Stimulated activated naive CD8-positive, alpha-beta T cell treated with anti-CD3 and anti-CD28 coated beads, Interleukin-15, Interleukin-2, amounts not matched to agents 100 U/mL and 50 U/mL, for 24 hours (primary cell): Measurements from ENCODE around the gene VWC2L.

Source experiments
- ATAC-seq: fragments of 150-1000 bp; cut with Tn5 transposase; one replicate; pipeline ENCODE4 v1.10.0; 2021
- DNase-seq: peaks from one replicate; pipeline ENCODE4 v3.0.0; 2021

Gene VWC2L

DNA sequence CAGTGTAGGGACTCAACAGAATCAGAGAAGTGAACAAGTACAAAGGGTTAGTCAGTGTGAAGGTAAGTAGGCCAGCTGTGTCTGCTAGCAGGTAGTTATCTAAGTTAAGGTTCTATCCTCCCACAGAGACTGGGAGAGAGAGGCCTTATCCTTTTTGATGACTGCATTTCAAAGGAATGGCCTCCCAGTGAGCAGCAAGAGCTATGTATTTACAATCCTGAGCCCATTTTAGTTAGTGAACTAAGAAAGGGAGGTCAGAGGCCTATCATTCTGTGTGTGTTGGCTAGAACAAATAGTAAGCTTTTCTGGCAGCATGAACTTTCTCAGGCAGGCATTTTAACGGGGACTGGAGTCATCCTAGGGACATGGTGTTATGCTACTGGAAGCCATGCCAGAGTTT, 182.9 kb downstream of the VWC2L start:
- DNase-seq (no peak), ATAC-seq (no peak)

DNA sequence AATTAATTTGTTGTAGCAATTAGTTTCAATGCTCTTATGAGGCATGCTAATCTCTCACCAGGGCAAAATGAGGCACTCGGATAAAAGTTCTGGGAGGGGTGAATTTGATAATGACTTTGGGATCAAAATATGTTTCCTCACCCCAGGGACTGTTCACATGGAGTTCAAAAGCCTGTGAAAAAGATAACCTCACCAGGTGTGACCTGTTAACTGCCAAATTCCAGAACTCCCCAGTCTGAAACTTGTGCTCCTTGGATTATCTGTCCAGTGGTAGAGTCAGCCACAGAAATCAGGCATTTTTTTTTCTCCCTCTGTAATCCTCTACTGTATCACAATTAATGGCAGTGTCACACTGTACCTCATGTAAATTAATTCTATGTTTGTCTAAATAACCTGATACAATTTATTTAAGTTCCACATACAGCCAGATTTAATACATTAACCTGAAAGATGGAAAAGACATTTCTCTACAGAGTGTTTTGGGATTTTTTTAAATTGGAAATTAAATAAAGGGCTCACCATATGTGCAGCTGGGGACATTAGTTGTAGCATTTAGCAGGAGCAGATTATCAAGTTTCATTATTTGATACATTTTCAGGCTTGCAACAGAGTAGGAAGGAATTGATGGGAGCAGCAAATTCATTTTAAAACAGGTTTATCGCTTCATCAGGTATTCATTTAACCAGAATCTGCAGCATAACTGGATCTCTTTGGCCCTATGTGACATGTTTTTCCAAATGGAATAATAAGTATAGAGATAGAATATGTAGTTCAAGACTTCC, 191.2 kb downstream of the VWC2L start:
- DNase-seq (no peak), ATAC-seq (no peak)

DNA sequence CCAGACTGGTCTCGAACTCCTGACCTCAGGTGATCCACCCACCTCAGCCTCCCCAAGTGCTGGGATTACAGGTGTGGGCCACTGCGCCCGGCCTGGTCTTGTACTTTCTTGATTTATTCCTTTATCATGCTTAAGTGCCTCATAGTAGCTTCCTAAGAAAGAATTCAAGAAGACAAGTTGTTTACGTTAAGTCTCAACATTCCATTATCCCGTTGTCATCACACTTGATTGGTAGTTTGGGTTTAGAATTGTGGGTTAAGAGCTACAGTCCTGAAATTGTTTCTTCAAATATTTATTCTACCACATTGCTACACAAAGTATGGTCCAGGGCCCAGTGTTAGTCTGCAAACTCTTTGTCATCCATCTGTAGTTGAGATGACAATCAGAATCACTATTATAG, 194.0 kb downstream of the VWC2L start:
- DNase-seq (no peak), ATAC-seq (no peak)

DNA sequence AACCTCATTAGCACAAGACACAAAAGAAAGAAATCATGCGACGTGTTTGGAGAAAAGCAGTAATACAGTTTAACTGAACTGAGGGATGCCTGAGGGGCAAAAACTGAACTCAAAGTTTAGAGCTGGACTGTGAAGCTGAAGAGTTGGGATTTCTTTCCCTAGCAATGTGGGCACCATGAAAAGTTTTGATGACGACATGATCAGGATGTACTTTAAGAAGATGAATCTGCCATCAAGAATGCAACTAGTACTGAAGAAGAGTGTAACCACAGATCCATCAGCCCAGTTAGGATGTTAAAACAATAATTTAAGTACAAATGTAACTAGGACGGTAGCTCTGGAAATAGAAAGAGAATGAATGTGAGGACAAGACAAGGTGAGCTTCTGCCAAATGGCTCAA, 196.2 kb downstream of the VWC2L start:
- ATAC-seq (no peak), DNase-seq (no peak)

DNA sequence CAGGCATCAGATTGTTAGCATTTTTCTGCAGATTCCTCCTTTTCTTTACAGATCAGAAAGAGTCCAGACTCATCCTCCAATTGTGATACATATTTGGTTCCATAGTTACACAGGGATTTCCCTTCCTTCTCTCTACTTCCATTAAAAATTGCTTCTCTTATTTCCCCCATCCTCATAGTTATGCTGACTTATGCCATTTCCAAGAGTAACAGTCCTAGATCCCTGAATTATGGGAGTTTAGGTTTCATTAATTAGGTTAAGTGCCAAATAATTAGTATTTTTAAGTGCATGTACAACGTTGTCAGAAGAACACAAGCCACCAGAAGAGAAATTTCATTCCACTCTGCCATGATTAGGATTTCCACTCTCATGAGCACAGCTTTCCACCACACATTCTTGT, 200.2 kb downstream of the VWC2L start:
- DNase-seq = no peak
- ATAC-seq = no peak

DNA sequence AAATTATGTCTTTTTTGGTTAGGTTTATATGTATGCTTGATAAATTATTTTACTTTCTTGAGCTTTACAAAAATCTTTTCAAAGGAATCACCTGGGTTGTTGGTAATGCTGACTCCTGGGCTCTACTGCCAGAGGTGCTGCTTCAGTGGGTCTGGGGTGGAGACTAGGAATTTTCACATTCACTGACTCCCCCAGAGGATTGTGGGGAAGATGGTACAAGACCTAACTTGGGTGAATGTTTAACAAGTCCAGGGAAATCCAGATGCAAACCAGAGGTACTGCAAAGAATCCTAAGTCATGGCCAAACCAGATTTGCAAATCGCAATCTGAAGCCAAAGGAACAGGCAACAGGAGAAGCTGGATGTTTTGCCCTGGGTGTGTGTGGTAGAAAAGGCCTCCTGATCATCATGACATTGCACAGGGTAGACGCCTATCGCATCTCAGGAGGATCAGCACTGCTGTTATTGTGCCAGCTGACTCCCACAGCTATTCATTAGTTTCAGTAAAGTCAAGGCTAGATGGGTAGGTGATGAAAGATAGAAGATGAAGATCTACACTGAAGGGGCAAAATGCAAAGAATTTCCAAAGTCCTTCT, 213.4 kb downstream of the VWC2L start:
- DNase-seq (no peak), ATAC-seq (no peak)

DNA sequence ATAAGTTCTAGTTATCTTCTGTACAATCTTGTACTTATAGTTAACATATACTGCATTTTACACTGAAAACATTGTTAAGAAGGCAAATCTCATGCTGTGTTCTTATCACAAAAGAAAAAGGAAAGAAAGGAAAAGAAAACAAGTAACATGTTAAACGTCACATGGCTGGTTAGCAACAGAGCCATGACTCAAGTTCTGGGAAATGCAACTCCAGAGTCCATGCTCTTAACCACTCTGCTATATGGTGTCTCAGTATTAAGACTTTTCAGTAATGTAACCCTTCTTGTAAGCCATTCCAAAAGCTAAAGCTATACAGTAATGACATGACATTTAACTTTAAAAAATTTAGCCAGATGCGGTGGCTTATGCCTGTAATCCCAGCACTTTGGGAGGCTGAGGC, 217.2 kb downstream of the VWC2L start:
- DNase-seq (no peak), ATAC-seq (no peak)
